WTC11 (cell line): ENCODE results near the gene CIZ1. TPM values are rescaled to one million over a fixed set of nuclear protein-coding genes. Genes with fewer than 3 reads are reported as not detected.

Experiments used
- ATF6 ChIP-seq: sonication (generic); formaldehyde crosslinking; IDR thresholded peaks from 2 replicates; pipeline ENCODE4 v1.8.1; 2023; ENCODE audit warnings: mild to moderate bottlenecking, missing genetic modification reagents
- E2F1 ChIP-seq: sonication (generic); formaldehyde crosslinking; IDR thresholded peaks from 2 replicates; pipeline ENCODE4 v1.8.0; 2022; ENCODE audit warnings: mild to moderate bottlenecking, missing genetic modification reagents
- E2F4 ChIP-seq: sonication (generic); formaldehyde crosslinking; IDR thresholded peaks from 2 replicates; pipeline ENCODE4 v1.8.1; 2022; ENCODE audit warnings: low read depth, mild to moderate bottlenecking, moderate library complexity, missing genetic modification reagents, borderline replicate concordance
- E2F5 ChIP-seq: sonication (generic); formaldehyde crosslinking; IDR thresholded peaks from 2 replicates; pipeline ENCODE4 v1.8.1; 2022; ENCODE audit warnings: mild to moderate bottlenecking, moderate library complexity, missing genetic modification reagents
- ELF4 ChIP-seq: sonication (generic); formaldehyde crosslinking; IDR thresholded peaks from 2 replicates; pipeline ENCODE4 v1.8.1; 2022; ENCODE audit warnings: low read depth, mild to moderate bottlenecking, moderate library complexity, missing genetic modification reagents
- FOXP1 ChIP-seq: sonication (generic); formaldehyde crosslinking; IDR thresholded peaks from 2 replicates; pipeline ENCODE4 v1.8.0; 2022; ENCODE audit warnings: missing genetic modification reagents, mild to moderate bottlenecking, moderate library complexity, borderline replicate concordance
- GABPB1 ChIP-seq: sonication (generic); formaldehyde crosslinking; IDR thresholded peaks from 2 replicates; pipeline ENCODE4 v1.8.1; 2023; ENCODE audit warnings: mild to moderate bottlenecking, missing genetic modification reagents
- KAT7 ChIP-seq: sonication (generic); formaldehyde crosslinking; IDR thresholded peaks from 2 replicates; pipeline ENCODE4 v1.8.1; 2023; ENCODE audit warnings: missing genetic modification reagents, mild to moderate bottlenecking, borderline replicate concordance
- MXD4 ChIP-seq: fragments of 250-450 bp; sonication (Bioruptor Pico); IDR thresholded peaks from 2 replicates; pipeline ENCODE4 v1.8.0; 2021; ENCODE audit warnings: mild to moderate bottlenecking, moderate library complexity, borderline replicate concordance
- NFATC4 ChIP-seq: fragments of 250-450 bp; sonication (Bioruptor Pico); IDR thresholded peaks from 2 replicates; pipeline ENCODE4 v1.9.0; 2021; ENCODE audit warnings: mild to moderate bottlenecking
- TEAD4 ChIP-seq: sonication (generic); formaldehyde crosslinking; IDR thresholded peaks from 2 replicates; pipeline ENCODE4 v1.8.0; 2022; ENCODE audit warnings: mild to moderate bottlenecking, missing genetic modification reagents
- ZBTB43 ChIP-seq: sonication (generic); formaldehyde crosslinking; IDR thresholded peaks from 2 replicates; pipeline ENCODE4 v1.8.1; 2023; ENCODE audit warnings: mild to moderate bottlenecking, missing genetic modification reagents
- ZNF121 ChIP-seq: sonication (generic); formaldehyde crosslinking; IDR thresholded peaks from 2 replicates; pipeline ENCODE4 v1.8.0; 2023; ENCODE audit warnings: missing genetic modification reagents
- ZNF219 ChIP-seq: sonication (generic); formaldehyde crosslinking; IDR thresholded peaks from 2 replicates; pipeline ENCODE4 v1.8.0; 2023; ENCODE audit warnings: missing genetic modification reagents, mild to moderate bottlenecking, borderline replicate concordance
- ZNF423 ChIP-seq: fragments of 250-450 bp; sonication (Bioruptor Pico); IDR thresholded peaks from 2 replicates; pipeline ENCODE4 v2.1.2; 2022; ENCODE audit warnings: mild to moderate bottlenecking, moderate library complexity
- ZSCAN18 ChIP-seq: fragments of 250-450 bp; sonication (Bioruptor Pico); IDR thresholded peaks from 2 replicates; pipeline ENCODE4 v2.1.2; 2022; ENCODE audit warnings: mild to moderate bottlenecking, moderate library complexity
- total RNA-seq: library from RNA; stranded (reverse); gene quantifications from 3 replicates; pipeline ENCODE4 v1.2.3, GENCODE V29; 2021

CIZ1 gene
- total RNA-seq, 1 experiment from 2014 or later: 90.2 TPM

- TF ChIP-seq ZBTB43 (CRISPR knock-in tag) (no peak), ZSCAN18 (CRISPR knock-in tag) (no peak), E2F1 (CRISPR knock-in tag) (no peak), MXD4 (CRISPR knock-in tag) (no peak), E2F5 (no peak), ELF4 (no peak), ATF6 (CRISPR knock-in tag) (no peak), ZNF219 (CRISPR knock-in tag) (no peak), TEAD4 (CRISPR knock-in tag) (no peak), KAT7 (no peak), ZNF423 (no peak), GABPB1 (CRISPR knock-in tag) (peak; percentile 60; the same call in 1 of the 2 replicates), NFATC4 (CRISPR knock-in tag) (no peak), FOXP1 (peak; percentile 34; the same call in 1 of the 2 replicates), ZNF121 (CRISPR knock-in tag) (peak; percentile 62; the same call in 1 of the 2 replicates), E2F4 (CRISPR knock-in tag) (no peak)
These were observed 73.5 kb downstream of the CIZ1 start (continued) for GRCh38 chr9:128117613-128118471.
